HL-60 (cell line): ENCODE results near the gene L3MBTL4.

Experiments
- CTCF ChIP-seq: IDR thresholded peaks from one replicate; pipeline ENCODE4 v1.5.1; 2011; ENCODE audit warnings: low read length, control low read depth, inconsistent platforms; ENCODE audit not compliant: insufficient read depth
- REST ChIP-seq: IDR thresholded peaks from 2 replicates; pipeline ENCODE4 v1.6.1; 2012; ENCODE audit warnings: low read depth; ENCODE audit not compliant: insufficient replicate concordance

GRCh38 chr18:6060149-6060548 lies 354.6 kb downstream of the L3MBTL4 start:
- TF ChIP-seq REST = no peak
- TF ChIP-seq CTCF = no peak
